ENCODE data around the gene PGLYRP3.

GRCh38 chr1:153353226-153353947 lies 40.6 kb upstream of the PGLYRP3 start:
- TF ChIP-seq KDM1A (IDR thresholded peaks at IDR 0.05) (no peak), SMARCC2 (IDR thresholded peaks at IDR 0.05; ENCODE audit: low read depth) (no peak)
- TF ChIP-seq, protein P1, sequence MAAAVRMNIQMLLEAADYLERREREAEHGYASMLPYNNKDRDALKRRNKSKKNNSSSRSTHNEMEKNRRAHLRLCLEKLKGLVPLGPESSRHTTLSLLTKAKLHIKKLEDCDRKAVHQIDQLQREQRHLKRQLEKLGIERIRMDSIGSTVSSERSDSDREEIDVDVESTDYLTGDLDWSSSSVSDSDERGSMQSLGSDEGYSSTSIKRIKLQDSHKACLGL (CRISPR knock-in tag; IDR thresholded peaks at IDR 0.05; ENCODE audit: borderline replicate concordance, poor library complexity, severe bottlenecking), result no peak

Measured in K562 (cell line).